ENCODE results near the gene ANKRD60. TPM values are rescaled to one million over a fixed set of nuclear protein-coding genes. Genes with fewer than 3 reads are reported as not detected.

ANKRD60 gene
- total RNA-seq, 1 donor from 2014 or later = not detected

- DNase-seq = no peak
- Histone ChIP-seq H3K4me1 (no peaks in the 10 kb centered on the region), H3K27me3 (ENCODE audit: low read depth) (peaks cover 76% of the 10 kb centered on the region), H3K27ac (replicated peaks) (no peak overlapping the region), H3K4me3 (no peak overlapping the region), H3K9me3 (replicated peaks) (peaks cover 3% of the 10 kb centered on the region), H3K36me3 (no peaks in the 10 kb centered on the region)
- intact Hi-C loops (cut with micrococcal nuclease) = loop anchor here (5.0 kb wide), 2 partner anchors 616 to 701 kb away; no protein-coding TSS in a partner anchor
- no peak for TF ChIP-seq CTCF (IDR thresholded peaks at IDR 0.05; ENCODE audit: borderline replicate concordance)
These were observed 14.7 kb downstream of the ANKRD60 start for GRCh38 chr20:58213716-58214115.

GRCh38 chr20:58213121-58213520 lies 15.3 kb downstream of the ANKRD60 start:
- intact Hi-C loops (cut with micrococcal nuclease) = loop anchor here (5.0 kb wide), 2 partner anchors 616 to 701 kb away; no protein-coding TSS in a partner anchor
- Histone ChIP-seq H3K36me3 (no peaks in the 10 kb centered on the region), H3K4me3 (no peak overlapping the region), H3K9me3 (replicated peaks) (no peaks in the 10 kb centered on the region), H3K27me3 (ENCODE audit: low read depth) (peaks cover 70% of the 10 kb centered on the region), H3K27ac (replicated peaks) (no peak overlapping the region), H3K4me1 (no peaks in the 10 kb centered on the region)
- TF ChIP-seq CTCF (IDR thresholded peaks at IDR 0.05; ENCODE audit: borderline replicate concordance) = no peak
- DNase-seq = no peak

GRCh38 chr20:58212636-58213035 lies 15.8 kb downstream of the ANKRD60 start:
- Histone ChIP-seq H3K9me3 (replicated peaks) (no peaks in the 10 kb centered on the region), H3K27me3 (ENCODE audit: low read depth) (peaks cover 66% of the 10 kb centered on the region), H3K4me3 (no peak overlapping the region), H3K4me1 (no peaks in the 10 kb centered on the region), H3K27ac (replicated peaks) (no peak overlapping the region), H3K36me3 (no peaks in the 10 kb centered on the region)
- no peak for TF ChIP-seq CTCF (IDR thresholded peaks at IDR 0.05; ENCODE audit: borderline replicate concordance)
- DNase-seq = no peak
- intact Hi-C loops (cut with micrococcal nuclease) = loop anchor here (5.0 kb wide), 2 partner anchors 615 to 700 kb away; no protein-coding TSS in a partner anchor

- no peak for TF ChIP-seq CTCF (IDR thresholded peaks at IDR 0.05; ENCODE audit: borderline replicate concordance)
- intact Hi-C loops (cut with micrococcal nuclease) = loop anchor here (5.0 kb wide), 2 partner anchors 613 to 698 kb away; no protein-coding TSS in a partner anchor
- DNase-seq = no peak
- peaks cover 44% of the 10 kb centered on the region for H3K27me3 ChIP-seq (ENCODE audit: low read depth)
- no peaks in the 10 kb centered on the region for H3K36me3 ChIP-seq
- no peak overlapping the region for H3K4me3 ChIP-seq
- no peaks in the 10 kb centered on the region for H3K4me1 ChIP-seq
- H3K9me3 ChIP-seq (replicated peaks) = no peaks in the 10 kb centered on the region
- H3K27ac ChIP-seq (replicated peaks) = no peak overlapping the region
These were observed 18.1 kb downstream of the ANKRD60 start for GRCh38 chr20:58210398-58210747.

- peaks cover 42% of the 10 kb centered on the region for H3K27me3 ChIP-seq (ENCODE audit: low read depth)
- H3K36me3 ChIP-seq = no peaks in the 10 kb centered on the region
- peak; percentile 82 for DNase-seq
- no peaks in the 10 kb centered on the region for H3K9me3 ChIP-seq (replicated peaks)
- H3K4me3 ChIP-seq = no peak overlapping the region
- intact Hi-C loops (cut with micrococcal nuclease) = loop anchor here (5.0 kb wide), 2 partner anchors 613 to 698 kb away; no protein-coding TSS in a partner anchor
- no peaks in the 10 kb centered on the region for H3K4me1 ChIP-seq
- TF ChIP-seq CTCF (IDR thresholded peaks at IDR 0.05; ENCODE audit: borderline replicate concordance) = peak; percentile 100
- no peak overlapping the region for H3K27ac ChIP-seq (replicated peaks)
These were observed 18.6 kb downstream of the ANKRD60 start for GRCh38 chr20:58209652-58210397.

All from left ventricle myocardium inferior (tissue), 1 donor.